ENCODE measurements around the gene OR10J5. TPM values are rescaled to one million over a fixed set of nuclear protein-coding genes. Genes with fewer than 3 reads are reported as not detected.

Gene OR10J5
- total RNA-seq, 2 experiments from 2014 or later: not detected

GRCh38 chr1:159493354-159493753, 42.5 kb downstream of the OR10J5 start:
- no peak overlapping the region for H3K4me3 Mint-ChIP-seq
- H3K27me3 Mint-ChIP-seq: peaks cover 3% of the 10 kb centered on the region
- intact Hi-C loops (cut with micrococcal nuclease): no loop called here
- no peaks in the 10 kb centered on the region for H3K4me1 Mint-ChIP-seq (ENCODE audit: low read depth)
- DNase-seq (no peak), ATAC-seq (no peak)
- TF ChIP-seq CTCF (IDR thresholded peaks at IDR 0.05): no peak
- no peaks in the 10 kb centered on the region for H3K36me3 Mint-ChIP-seq (ENCODE audit: low read depth)
- H3K9me3 Mint-ChIP-seq: peaks cover under 1% of the 10 kb centered on the region
- CTCF ChIA-PET: no interaction called here
- H3K27ac Mint-ChIP-seq: no peak overlapping the region
- POLR2A ChIA-PET: no interaction called here

- Mint-ChIP-seq H3K4me1 (ENCODE audit: low read depth) (no peaks in the 10 kb centered on the region), H3K27me3 (peaks cover 3% of the 10 kb centered on the region), H3K4me3 (no peak overlapping the region), H3K36me3 (ENCODE audit: low read depth) (no peaks in the 10 kb centered on the region), H3K9me3 (no peaks in the 10 kb centered on the region), H3K27ac (no peak overlapping the region)
- ChIA-PET CTCF (no interaction called here), POLR2A (no interaction called here)
- intact Hi-C loops (cut with micrococcal nuclease): no loop called here
- ATAC-seq (no peak), DNase-seq (no peak)
- TF ChIP-seq CTCF (IDR thresholded peaks at IDR 0.05): no peak
Measured at GRCh38 chr1:159492575-159493323, 43.1 kb downstream of the OR10J5 start.

Other genes with a start within 250 kb of the OR10J5 start
- gene FCER1A, start 233.7 kb downstream of the OR10J5 start, total RNA-seq: not detected
- gene OR10J4, start 103.8 kb downstream of the OR10J5 start, total RNA-seq: not detected
- not detected for gene OR10J1, start 96.3 kb downstream of the OR10J5 start, total RNA-seq
- gene APCS, start 51.8 kb upstream of the OR10J5 start, total RNA-seq: not detected
- not detected for gene CRP, start 178.6 kb upstream of the OR10J5 start, total RNA-seq
- 10 to 100 TPM; 27.2 TPM for gene DUSP23, start 245.0 kb upstream of the OR10J5 start, total RNA-seq

All from activated CD8-positive, alpha-beta T cell treated with anti-CD3 and anti-CD28 coated beads for 36 hours (primary cell).